Right lobe of liver (tissue), 4 donors: ENCODE results near the gene NUDT16.

ENCODE experiments used
- CTCF ChIP-seq, 4 donors: fragments of 200-600 bp in 3 of 4; fragments of 450-650 bp in 1 of 4; IDR thresholded peaks; one replicate each; pipeline versions ENCODE4 v1.5.1 to v1.8.0; 2016 to 2022; ENCODE audit warnings: antibody characterized with exemption in 4 of 4, mild to moderate bottlenecking in 2 of 4
- POLR2A ChIP-seq: fragments of 450-650 bp; IDR thresholded peaks from one replicate; pipeline ENCODE4 v1.6.1; 2017; ENCODE audit warnings: antibody characterized with exemption, mild to moderate bottlenecking
- donor health status: DM: no; HTN: no; CAD: no.
- donor health status: DM: no; HTN: no; CAD: no.
- donor health status: DM: no; HTN: yes; CAD: no.

- TF ChIP-seq CTCF (IDR thresholded peaks at IDR 0.05) (no peak), POLR2A (no peak)
Observed at GRCh38 chr3:131388490-131388799, 6.9 kb downstream of the NUDT16 start.
